Spleen (tissue), 7 donors: ENCODE measurements around the gene CLEC11A.

Source experiments
- POLR2A ChIP-seq, 3 donors: fragments of 450-650 bp; IDR thresholded peaks; one replicate each; pipeline ENCODE4 v1.5.1; 2017; ENCODE audit warnings: antibody characterized with exemption in 3 of 3, mild to moderate bottlenecking in 1 of 3
- POLR2AphosphoS5 ChIP-seq, 3 donors: sonication (generic); formaldehyde crosslinking; IDR thresholded peaks; one replicate each; pipeline ENCODE4 v1.5.1; 2017; ENCODE audit warnings: antibody characterized with exemption in 3 of 3
- TF ChIP-seq, protein P1 (sequence below), 11 experiments: fragments of 200-600 bp in 7 of 11; fragments of 450-650 bp in 4 of 11; sonication (generic) in 4 of 11; IDR thresholded peaks in 8 of 11; conservative IDR thresholded peaks in 3 of 11; 1 replicate in 7 of 11; 2 replicates in 4 of 11; pipeline versions ENCODE4 v1.4.0 to v1.8.0; 2016 to 2021; ENCODE audit warnings: antibody characterized with exemption in 11 of 11, inconsistent platforms in 4 of 11, mild to moderate bottlenecking in 1 of 11
- donor health status: DM: no; HTN: no; CAD: no; lungs with moderate emphysema.
- donor health status: DM: no; HTN: no; CAD: no.
- donor health status: DM: no; HTN: no; CAD: no.

DNA sequence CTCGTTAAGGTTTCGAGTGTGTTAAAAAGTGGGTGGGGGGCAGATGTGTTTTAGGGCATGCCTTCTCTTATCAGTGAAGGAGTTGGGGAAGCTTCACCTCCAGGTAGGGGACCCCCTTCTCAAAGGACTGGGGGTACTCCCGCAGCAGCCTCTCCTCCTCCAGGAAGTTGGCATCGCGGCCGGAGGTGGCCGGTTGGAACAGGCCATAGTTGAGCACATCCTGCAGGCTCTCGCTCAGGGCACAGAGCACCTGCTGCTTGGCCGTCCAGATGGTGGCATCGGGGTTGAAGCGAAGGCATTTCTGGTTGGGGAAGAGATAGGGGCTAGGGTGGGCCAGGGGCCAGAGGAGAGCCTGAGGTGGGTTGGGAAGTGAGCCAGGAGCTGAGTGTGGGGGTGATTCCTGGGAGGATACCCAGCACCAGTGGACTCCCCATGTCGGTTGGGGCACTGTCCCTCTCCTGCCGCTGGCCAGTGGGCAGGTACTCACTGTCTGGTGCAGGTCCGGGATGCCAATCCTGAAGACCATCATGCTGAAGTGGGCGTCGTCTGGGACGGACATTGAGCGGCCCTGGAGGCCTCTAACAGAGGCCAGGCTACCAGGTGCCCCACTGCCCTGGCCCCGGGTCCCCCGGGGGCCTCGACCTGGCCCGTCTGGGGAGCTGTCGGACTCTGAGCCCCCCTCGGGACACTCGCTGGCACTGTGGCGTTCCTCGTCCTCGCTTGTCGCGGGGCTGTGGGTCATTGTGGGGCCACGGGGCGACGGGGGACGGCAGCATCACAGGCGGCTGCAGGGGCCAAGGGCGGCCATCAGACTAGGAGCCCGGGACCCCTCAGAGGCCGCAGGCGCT lies 6.8 kb upstream of the CLEC11A start:
- TF ChIP-seq, protein P1, sequence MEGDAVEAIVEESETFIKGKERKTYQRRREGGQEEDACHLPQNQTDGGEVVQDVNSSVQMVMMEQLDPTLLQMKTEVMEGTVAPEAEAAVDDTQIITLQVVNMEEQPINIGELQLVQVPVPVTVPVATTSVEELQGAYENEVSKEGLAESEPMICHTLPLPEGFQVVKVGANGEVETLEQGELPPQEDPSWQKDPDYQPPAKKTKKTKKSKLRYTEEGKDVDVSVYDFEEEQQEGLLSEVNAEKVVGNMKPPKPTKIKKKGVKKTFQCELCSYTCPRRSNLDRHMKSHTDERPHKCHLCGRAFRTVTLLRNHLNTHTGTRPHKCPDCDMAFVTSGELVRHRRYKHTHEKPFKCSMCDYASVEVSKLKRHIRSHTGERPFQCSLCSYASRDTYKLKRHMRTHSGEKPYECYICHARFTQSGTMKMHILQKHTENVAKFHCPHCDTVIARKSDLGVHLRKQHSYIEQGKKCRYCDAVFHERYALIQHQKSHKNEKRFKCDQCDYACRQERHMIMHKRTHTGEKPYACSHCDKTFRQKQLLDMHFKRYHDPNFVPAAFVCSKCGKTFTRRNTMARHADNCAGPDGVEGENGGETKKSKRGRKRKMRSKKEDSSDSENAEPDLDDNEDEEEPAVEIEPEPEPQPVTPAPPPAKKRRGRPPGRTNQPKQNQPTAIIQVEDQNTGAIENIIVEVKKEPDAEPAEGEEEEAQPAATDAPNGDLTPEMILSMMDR (IDR thresholded peaks at IDR 0.05 in 8 of 11, conservative IDR thresholded peaks at IDR 0.05 in 3 of 11) = no peak
- TF ChIP-seq POLR2A (IDR thresholded peaks at IDR 0.05) (no peak), POLR2AphosphoS5 (IDR thresholded peaks at IDR 0.05) (no peak)
